22Rv1 (cell line): ENCODE data around the gene CNTRL.

Source experiments
- H3K27ac ChIP-seq: fragments of 450-650 bp; 2 replicates; pipeline ENCODE4 v1.5.1; 2017
- ZFX ChIP-seq: fragments of 450-650 bp; IDR thresholded peaks from 2 replicates; pipeline ENCODE4 v1.6.1; 2017; ENCODE audit warnings: antibody characterized with exemption, borderline replicate concordance
- TF ChIP-seq, protein P1 (sequence below): fragments of 450-650 bp; IDR thresholded peaks from 2 replicates; pipeline ENCODE4 v1.5.1; 2017; ENCODE audit warnings: mild to moderate bottlenecking

Gene CNTRL

GRCh38 chr9:121171236-121171635 is 96.5 kb downstream of the CNTRL start:
- no peak for TF ChIP-seq ZFX
- TF ChIP-seq, protein P1, sequence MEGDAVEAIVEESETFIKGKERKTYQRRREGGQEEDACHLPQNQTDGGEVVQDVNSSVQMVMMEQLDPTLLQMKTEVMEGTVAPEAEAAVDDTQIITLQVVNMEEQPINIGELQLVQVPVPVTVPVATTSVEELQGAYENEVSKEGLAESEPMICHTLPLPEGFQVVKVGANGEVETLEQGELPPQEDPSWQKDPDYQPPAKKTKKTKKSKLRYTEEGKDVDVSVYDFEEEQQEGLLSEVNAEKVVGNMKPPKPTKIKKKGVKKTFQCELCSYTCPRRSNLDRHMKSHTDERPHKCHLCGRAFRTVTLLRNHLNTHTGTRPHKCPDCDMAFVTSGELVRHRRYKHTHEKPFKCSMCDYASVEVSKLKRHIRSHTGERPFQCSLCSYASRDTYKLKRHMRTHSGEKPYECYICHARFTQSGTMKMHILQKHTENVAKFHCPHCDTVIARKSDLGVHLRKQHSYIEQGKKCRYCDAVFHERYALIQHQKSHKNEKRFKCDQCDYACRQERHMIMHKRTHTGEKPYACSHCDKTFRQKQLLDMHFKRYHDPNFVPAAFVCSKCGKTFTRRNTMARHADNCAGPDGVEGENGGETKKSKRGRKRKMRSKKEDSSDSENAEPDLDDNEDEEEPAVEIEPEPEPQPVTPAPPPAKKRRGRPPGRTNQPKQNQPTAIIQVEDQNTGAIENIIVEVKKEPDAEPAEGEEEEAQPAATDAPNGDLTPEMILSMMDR: no peak

GRCh38 chr9:121172726-121173487 is 98.2 kb downstream of the CNTRL start:
- H3K27ac ChIP-seq: no peak overlapping the region
- TF ChIP-seq, protein P1: no peak
- no peak for TF ChIP-seq ZFX

More at GRCh38 chr9:121171236-121171635, 96.5 kb downstream of the CNTRL start:
- no peak overlapping the region for H3K27ac ChIP-seq

DNA sequence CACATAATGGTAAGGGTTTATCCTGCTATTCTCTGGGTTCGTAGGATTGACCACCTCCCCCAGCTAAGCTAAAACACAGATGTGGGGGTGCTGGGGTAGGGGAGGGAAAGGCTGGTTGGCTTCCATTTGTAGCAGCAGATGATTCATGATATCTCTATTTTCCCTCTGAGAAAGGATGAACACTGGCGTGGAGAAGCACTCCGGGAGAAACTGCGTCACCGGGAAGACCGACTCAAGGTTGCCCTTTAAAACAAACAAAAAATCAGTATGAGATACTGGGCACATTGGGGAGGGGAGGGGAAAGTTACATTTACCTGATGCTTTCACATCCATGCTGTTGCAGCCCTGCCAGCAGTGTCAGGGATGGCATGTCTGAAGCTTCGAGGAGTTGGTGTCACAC is 98.7 kb downstream of the CNTRL start:
- H3K27ac ChIP-seq: no peak overlapping the region
- TF ChIP-seq ZFX: no peak
- TF ChIP-seq, protein P1: no peak

- no peak for TF ChIP-seq ZFX
- TF ChIP-seq, protein P1: no peak
- H3K27ac ChIP-seq: peak overlapping the region; percentile 8; the same call in 1 of the 2 replicates
These were observed 104.1 kb downstream of the CNTRL start for GRCh38 chr9:121178676-121179372.

DNA sequence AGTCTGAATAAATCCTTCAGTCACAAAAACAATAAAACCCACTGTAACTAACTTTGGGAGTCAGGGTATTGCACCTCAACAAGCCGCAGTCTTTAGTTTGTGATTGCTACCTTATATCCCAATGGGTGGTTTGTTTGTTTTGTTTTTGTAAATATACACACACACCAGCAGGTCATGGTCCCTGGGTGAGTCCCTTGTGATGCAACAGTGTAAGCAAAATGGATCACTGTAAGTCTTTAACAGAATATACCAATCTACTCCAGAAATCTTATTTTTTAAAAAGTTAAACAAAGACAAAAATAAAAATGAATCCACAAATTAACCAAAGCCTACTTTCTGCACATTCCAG is 104.6 kb downstream of the CNTRL start:
- H3K27ac ChIP-seq: peak overlapping the region; percentile 8; the same call in 1 of the 2 replicates

GRCh38 chr9:121179930-121180681 is 105.4 kb downstream of the CNTRL start:
- peak overlapping the region; percentile 8; the same call in 1 of the 2 replicates for H3K27ac ChIP-seq
- no peak for TF ChIP-seq ZFX
- TF ChIP-seq, protein P1: no peak

DNA sequence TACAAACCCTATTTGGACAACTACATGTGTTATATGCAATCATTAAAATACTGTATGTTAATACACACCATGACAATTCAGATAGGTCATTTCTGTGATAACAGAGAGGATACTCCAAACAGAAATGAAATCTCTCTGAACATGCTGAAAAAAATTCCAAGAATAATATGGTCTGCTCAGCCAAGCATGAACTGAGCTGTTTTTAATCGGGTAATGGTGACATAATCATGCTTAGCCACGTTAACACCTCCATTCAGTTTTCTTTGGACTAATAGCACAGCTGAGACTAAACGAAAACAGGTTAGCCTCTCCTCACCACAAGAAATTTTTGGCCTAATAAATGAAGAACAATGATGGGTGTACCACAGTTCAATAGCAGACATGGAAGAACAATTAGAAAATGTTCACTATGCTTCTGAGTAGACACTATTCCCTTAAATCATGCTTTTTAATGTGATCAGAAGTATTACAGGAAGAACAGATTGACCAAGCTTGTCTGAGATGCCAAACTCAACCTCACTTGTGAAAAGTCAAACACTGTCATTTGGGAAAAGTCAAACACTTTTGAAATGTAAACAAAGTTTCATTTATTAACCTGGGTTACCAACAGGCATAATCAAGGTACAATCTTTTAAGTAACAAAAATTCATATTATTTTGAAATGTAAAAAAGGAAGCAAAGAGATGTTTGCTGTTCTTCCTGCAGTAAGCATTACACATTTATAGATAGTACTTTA is 107.5 kb downstream of the CNTRL start:
- no peak overlapping the region for H3K27ac ChIP-seq
- no peak for TF ChIP-seq ZFX
